ENCODE measurements around the gene GMNC.
A peak's percentile ranks its signal among the peaks of the same experiment; 100 is the strongest.

GMNC gene

GRCh38 chr3:190870127-190870526, 7.6 kb upstream of the GMNC start:
- peaks cover 13% of the 10 kb centered on the region for H3K27me3 Mint-ChIP-seq (ENCODE audit: low read depth, poor library complexity)
- TF ChIP-seq, protein P1, sequence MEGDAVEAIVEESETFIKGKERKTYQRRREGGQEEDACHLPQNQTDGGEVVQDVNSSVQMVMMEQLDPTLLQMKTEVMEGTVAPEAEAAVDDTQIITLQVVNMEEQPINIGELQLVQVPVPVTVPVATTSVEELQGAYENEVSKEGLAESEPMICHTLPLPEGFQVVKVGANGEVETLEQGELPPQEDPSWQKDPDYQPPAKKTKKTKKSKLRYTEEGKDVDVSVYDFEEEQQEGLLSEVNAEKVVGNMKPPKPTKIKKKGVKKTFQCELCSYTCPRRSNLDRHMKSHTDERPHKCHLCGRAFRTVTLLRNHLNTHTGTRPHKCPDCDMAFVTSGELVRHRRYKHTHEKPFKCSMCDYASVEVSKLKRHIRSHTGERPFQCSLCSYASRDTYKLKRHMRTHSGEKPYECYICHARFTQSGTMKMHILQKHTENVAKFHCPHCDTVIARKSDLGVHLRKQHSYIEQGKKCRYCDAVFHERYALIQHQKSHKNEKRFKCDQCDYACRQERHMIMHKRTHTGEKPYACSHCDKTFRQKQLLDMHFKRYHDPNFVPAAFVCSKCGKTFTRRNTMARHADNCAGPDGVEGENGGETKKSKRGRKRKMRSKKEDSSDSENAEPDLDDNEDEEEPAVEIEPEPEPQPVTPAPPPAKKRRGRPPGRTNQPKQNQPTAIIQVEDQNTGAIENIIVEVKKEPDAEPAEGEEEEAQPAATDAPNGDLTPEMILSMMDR (IDR thresholded peaks at IDR 0.05): no peak
- no peaks in the 10 kb centered on the region for H3K36me3 Mint-ChIP-seq (ENCODE audit: low read depth)
- peak overlapping the region; percentile 81 for H3K27ac Mint-ChIP-seq
- H3K9me3 Mint-ChIP-seq: no peaks in the 10 kb centered on the region
- H3K4me3 Mint-ChIP-seq: peak overlapping the region; percentile 23
- peaks cover 18% of the 10 kb centered on the region for H3K4me1 Mint-ChIP-seq
- DNase-seq: no peak

- H3K4me3 Mint-ChIP-seq: no peak overlapping the region
- peaks cover 18% of the 10 kb centered on the region for H3K4me1 Mint-ChIP-seq
- DNase-seq: no peak
- H3K9me3 Mint-ChIP-seq: no peaks in the 10 kb centered on the region
- H3K27me3 Mint-ChIP-seq (ENCODE audit: low read depth, poor library complexity): peaks cover 44% of the 10 kb centered on the region
- no peak overlapping the region for H3K27ac Mint-ChIP-seq
- TF ChIP-seq, protein P1 (IDR thresholded peaks at IDR 0.05): no peak
- H3K36me3 Mint-ChIP-seq (ENCODE audit: low read depth): no peaks in the 10 kb centered on the region
Observed at GRCh38 chr3:190867071-190867470, 4.6 kb upstream of the GMNC start.

- Mint-ChIP-seq H3K27me3 (ENCODE audit: low read depth, poor library complexity) (peaks cover 56% of the 10 kb centered on the region), H3K9me3 (no peaks in the 10 kb centered on the region)
Observed at GRCh38 chr3:190865828-190866227, 3.3 kb upstream of the GMNC start.

GRCh38 chr3:190865419-190865818, 2.9 kb upstream of the GMNC start:
- Mint-ChIP-seq H3K27ac (no peak overlapping the region), H3K27me3 (ENCODE audit: low read depth, poor library complexity) (peaks cover 60% of the 10 kb centered on the region)
- TF ChIP-seq, protein P1 (IDR thresholded peaks at IDR 0.05): no peak

More at GRCh38 chr3:190865828-190866227, 3.3 kb upstream of the GMNC start:
- peaks cover 12% of the 10 kb centered on the region for H3K4me1 Mint-ChIP-seq
- H3K27ac Mint-ChIP-seq: no peak overlapping the region
- DNase-seq: no peak
- no peak overlapping the region for H3K4me3 Mint-ChIP-seq
- no peaks in the 10 kb centered on the region for H3K36me3 Mint-ChIP-seq (ENCODE audit: low read depth)
- TF ChIP-seq, protein P1 (IDR thresholded peaks at IDR 0.05): no peak

GRCh38 chr3:190864002-190864401, 1.5 kb upstream of the GMNC start:
- H3K27ac Mint-ChIP-seq: no peak overlapping the region
- H3K4me3 Mint-ChIP-seq: peak overlapping the region; percentile 85
- TF ChIP-seq, protein P1 (IDR thresholded peaks at IDR 0.05): no peak
- H3K27me3 Mint-ChIP-seq (ENCODE audit: low read depth, poor library complexity): peaks cover 62% of the 10 kb centered on the region
- H3K4me1 Mint-ChIP-seq: no peaks in the 10 kb centered on the region
- H3K36me3 Mint-ChIP-seq (ENCODE audit: low read depth): no peaks in the 10 kb centered on the region
- no peaks in the 10 kb centered on the region for H3K9me3 Mint-ChIP-seq
- no peak for DNase-seq

More at GRCh38 chr3:190865419-190865818, 2.9 kb upstream of the GMNC start:
- Mint-ChIP-seq H3K4me3 (no peak overlapping the region), H3K36me3 (ENCODE audit: low read depth) (no peaks in the 10 kb centered on the region), H3K9me3 (no peaks in the 10 kb centered on the region), H3K4me1 (peaks cover 8% of the 10 kb centered on the region)
- DNase-seq: no peak

DNA sequence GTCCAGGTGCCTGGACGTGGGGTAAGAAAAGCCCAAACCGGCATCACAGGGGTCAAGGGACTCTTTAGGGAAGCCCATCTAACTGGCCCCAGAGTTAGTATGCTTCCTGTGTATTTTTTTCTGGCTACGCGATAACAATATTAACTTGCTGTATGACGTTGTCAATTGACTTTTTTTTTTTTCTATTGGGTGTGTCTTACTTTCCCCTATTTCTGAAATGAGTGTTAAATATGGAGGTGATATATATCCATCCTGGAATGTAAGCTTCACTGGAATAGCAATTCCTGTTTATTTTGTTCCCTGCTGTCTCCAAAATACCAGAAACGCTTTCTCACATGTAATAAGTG, 598 bp upstream of the GMNC start:
- Mint-ChIP-seq H3K27ac (no peak overlapping the region), H3K4me1 (peaks cover 4% of the 10 kb centered on the region), H3K4me3 (peak overlapping the region; percentile 85), H3K27me3 (ENCODE audit: low read depth, poor library complexity) (peaks cover 62% of the 10 kb centered on the region), H3K9me3 (no peaks in the 10 kb centered on the region), H3K36me3 (ENCODE audit: low read depth) (no peaks in the 10 kb centered on the region)
- TF ChIP-seq, protein P1 (IDR thresholded peaks at IDR 0.05): no peak
- no peak for DNase-seq
